Memory B cell (primary cell): ENCODE results near the gene C9orf40.

ENCODE experiments used
- ATAC-seq: fragments of 150-1000 bp; cut with Tn5 transposase; 2 replicates; pipeline ENCODE4 v1.10.0; 2021; ENCODE audit warnings: low read depth, mild to moderate bottlenecking, moderate library complexity
- DNase-seq, 2 donors: peaks; one replicate each; pipeline ENCODE4 v3.0.0; 2022; ENCODE audit warnings: low spot score in 2 of 2
- H3K27ac Mint-ChIP-seq: one replicate; pipeline ENCODE4 v1.8.0; 2022; ENCODE audit warnings: mild to moderate bottlenecking, moderate library complexity, mixed read lengths
- H3K27me3 Mint-ChIP-seq: one replicate; pipeline ENCODE4 v1.8.0; 2022; ENCODE audit warnings: mixed read lengths
- H3K36me3 Mint-ChIP-seq: one replicate; pipeline ENCODE4 v1.8.0; 2022; ENCODE audit warnings: mild to moderate bottlenecking, mixed read lengths
- H3K4me1 Mint-ChIP-seq: one replicate; pipeline ENCODE4 v1.8.0; 2022; ENCODE audit warnings: mixed read lengths
- H3K4me3 Mint-ChIP-seq: one replicate; pipeline ENCODE4 v1.8.0; 2022; ENCODE audit warnings: mild to moderate bottlenecking, moderate library complexity, mixed read lengths
- H3K9me3 Mint-ChIP-seq: one replicate; pipeline ENCODE4 v1.8.0; 2022; ENCODE audit warnings: mixed read lengths

C9orf40 gene

DNA sequence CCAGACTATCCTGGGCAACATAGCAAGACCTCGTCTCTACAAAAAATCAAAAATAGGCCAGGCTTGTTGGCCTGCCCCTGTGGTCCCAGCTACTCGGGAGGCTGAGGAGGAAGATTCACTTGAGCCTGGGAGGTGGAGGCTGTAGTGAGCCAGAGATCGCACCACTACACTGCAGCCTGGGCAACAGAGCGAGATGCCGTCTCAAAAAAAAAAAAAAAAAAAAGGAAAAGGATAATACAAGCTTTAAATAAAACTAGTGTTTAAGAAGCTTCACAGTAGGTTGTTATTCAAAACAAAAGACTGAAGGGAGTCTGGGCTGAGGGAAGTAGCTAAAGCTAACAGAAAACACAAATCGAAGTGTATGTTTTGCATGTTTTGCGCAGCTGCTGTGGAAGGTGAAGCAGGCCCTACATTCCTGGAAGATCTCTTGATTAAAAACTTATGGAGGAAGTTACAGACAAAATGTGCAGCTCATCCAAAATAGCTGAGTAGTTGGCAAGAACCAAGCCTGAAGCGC is 581 bp upstream of the C9orf40 start:
- peak overlapping the region; percentile 92 for H3K4me3 Mint-ChIP-seq
- ATAC-seq, result peak; percentile 1
- H3K9me3 Mint-ChIP-seq, result no peaks in the 10 kb centered on the region
- H3K27ac Mint-ChIP-seq, result peak overlapping the region; percentile 97
- H3K27me3 Mint-ChIP-seq, result no peaks in the 10 kb centered on the region
- H3K36me3 Mint-ChIP-seq, result no peaks in the 10 kb centered on the region
- DNase-seq, result no peak
- H3K4me1 Mint-ChIP-seq, result peaks cover 17% of the 10 kb centered on the region

DNA sequence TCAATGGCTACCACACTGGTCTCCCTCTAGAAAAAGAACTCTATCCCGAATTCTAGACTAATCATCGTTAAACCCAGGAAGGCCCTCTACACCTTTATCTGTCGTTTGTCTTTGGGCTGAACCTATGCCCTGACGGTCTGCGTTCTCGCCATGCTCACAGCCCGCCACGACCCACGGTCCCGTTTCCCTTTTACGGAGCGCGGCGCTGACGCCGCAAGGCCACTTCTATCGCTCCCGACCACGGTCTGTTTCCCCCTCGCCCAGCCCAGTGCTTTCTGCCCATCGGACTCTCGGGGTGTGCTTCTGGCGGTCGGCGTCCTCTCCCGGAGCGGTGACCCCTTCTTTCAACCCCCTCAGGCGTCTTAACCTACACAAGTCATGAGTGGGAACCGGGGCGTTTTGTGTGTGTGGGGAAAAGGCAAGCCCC is 974 bp downstream of the C9orf40 start:
- ATAC-seq, result peak; percentile 30
- Mint-ChIP-seq H3K27ac (peak overlapping the region; percentile 97), H3K4me1 (peaks cover 17% of the 10 kb centered on the region)

DNA sequence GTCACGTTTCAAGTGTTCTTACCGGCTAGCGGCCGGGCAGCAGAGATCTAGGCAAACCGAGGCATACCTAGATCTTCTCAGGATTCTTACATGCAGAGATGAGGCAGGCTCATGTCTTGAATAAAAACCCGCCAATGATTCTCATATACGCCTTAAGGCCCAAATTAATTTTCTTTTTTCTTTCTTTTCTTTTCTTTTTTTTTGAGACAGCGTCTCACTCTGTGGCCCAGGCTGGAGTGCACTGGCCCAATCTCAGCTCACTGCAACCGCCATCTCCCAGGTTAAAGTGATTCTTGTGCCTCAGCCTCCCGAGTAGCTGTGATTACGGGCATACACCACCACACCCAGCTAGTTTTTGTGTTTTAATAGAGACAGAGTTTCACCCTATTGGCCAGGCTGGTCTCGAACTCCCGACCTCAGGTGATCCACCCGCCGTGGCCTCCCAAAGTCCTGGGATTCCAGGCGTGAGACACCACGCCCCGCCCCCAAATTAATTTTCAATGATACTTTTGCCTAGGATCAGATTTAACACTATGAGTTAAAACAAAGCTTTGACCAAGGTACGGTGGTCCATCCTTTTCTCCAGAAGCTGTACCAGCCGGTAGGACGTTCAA is 1.5 kb downstream of the C9orf40 start:
- Mint-ChIP-seq H3K9me3 (no peaks in the 10 kb centered on the region), H3K27me3 (no peaks in the 10 kb centered on the region), H3K27ac (peak overlapping the region; percentile 97), H3K36me3 (peaks cover 3% of the 10 kb centered on the region), H3K4me3 (peak overlapping the region; percentile 94), H3K4me1 (peaks cover 17% of the 10 kb centered on the region)
- ATAC-seq (no peak), DNase-seq (no peak)

More for the DNA sequence above, 974 bp downstream of the C9orf40 start:
- no peaks in the 10 kb centered on the region for H3K27me3 Mint-ChIP-seq
- DNase-seq, result peak; percentile 16 to 58
- H3K4me3 Mint-ChIP-seq, result peak overlapping the region; percentile 94
- peaks cover 3% of the 10 kb centered on the region for H3K36me3 Mint-ChIP-seq
- H3K9me3 Mint-ChIP-seq, result no peaks in the 10 kb centered on the region

DNA sequence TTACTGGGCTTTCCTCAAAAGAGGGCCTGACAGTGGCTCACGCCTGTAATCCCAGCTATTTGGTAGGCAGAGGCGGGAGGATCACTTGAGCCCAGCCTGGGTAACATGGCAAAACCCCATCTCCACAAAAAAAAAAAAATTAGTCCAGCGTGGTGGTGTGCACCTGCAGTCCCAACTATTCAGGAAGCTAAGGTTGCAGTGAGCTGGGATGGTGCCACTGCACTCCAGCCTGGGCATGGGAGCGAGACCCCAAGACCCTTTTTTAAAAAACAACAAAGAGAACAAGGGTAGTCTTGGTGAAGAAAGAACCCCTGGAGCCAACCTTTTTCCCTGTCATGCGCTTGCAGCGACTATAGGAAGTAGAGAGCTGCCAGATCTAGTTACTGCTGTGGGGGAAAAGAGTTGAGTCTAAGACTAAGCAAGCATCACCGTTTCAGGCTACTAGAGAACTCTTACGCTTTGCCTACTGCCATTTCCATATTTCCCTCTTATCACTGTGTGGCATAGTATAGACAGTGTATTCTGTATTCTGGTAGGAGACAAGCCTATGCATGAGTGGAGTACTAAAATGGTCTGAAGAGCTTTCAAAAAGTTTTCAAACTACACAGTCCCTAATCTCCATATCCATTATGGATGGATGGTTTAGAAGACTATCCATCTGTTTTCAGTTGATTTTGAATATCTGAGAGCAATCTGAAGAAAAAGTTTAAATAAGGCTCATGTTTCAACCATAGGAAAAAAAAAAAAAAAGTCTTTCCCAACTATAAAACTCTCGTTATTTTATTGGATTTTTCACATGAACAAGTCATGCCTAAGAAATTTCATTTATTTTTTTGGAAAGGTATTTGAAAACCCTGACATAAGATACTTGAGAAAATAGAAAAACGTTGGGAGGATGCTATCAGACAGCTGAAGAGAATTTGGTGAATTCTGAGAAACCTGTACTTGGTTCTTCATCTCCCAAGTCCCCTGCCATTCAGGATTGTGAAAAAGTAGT is 2.6 kb downstream of the C9orf40 start:
- no peak for DNase-seq
- H3K27ac Mint-ChIP-seq, result no peak overlapping the region
- H3K4me1 Mint-ChIP-seq, result peaks cover 17% of the 10 kb centered on the region
- no peak overlapping the region for H3K4me3 Mint-ChIP-seq
- H3K9me3 Mint-ChIP-seq, result no peaks in the 10 kb centered on the region
- no peaks in the 10 kb centered on the region for H3K27me3 Mint-ChIP-seq
- no peak for ATAC-seq
- H3K36me3 Mint-ChIP-seq, result peaks cover 3% of the 10 kb centered on the region

DNA sequence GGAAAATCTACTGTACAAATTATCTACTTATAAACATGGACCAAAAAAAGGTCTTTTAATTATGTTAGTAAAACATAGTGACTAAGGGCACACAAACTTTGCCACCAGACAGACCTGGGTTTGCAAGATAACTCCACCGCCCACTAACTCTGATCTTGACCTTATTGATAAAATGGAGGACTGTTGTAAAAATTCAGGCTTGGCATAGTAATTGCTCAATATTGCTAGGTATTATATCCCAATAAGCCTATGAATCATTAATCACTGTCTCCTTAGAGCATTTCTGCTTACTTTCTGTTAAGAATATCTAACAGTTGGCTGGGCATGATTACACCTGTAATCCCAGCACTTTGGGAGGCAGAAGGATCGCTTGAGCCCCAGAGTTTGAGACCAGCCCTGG is 3.8 kb downstream of the C9orf40 start:
- H3K27me3 Mint-ChIP-seq, result no peaks in the 10 kb centered on the region
- peaks cover 17% of the 10 kb centered on the region for H3K4me1 Mint-ChIP-seq
- no peak overlapping the region for H3K4me3 Mint-ChIP-seq
- no peak overlapping the region for H3K27ac Mint-ChIP-seq
- H3K9me3 Mint-ChIP-seq, result no peaks in the 10 kb centered on the region
- peaks cover 3% of the 10 kb centered on the region for H3K36me3 Mint-ChIP-seq
- ATAC-seq (no peak), DNase-seq (no peak)

DNA sequence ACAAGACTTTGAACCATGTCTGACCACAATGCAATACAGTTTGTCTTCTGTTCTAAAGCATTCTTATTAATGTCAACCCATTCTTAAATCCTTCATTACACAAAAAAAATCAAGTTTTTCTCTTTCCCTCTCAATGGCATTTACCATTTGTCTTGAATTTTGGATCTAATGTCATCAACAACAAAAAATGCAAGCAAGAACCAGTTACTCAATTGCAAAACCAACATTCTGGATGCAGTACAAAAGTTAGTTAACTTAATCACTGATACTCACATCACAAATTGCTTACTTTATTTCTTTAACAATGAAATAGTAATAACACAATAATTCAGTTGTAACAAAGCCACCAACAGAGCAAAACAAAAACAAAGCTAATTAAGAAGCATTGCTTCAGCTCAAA is 6.0 kb downstream of the C9orf40 start:
- H3K27me3 Mint-ChIP-seq, result no peaks in the 10 kb centered on the region
- H3K4me3 Mint-ChIP-seq, result no peak overlapping the region
- H3K9me3 Mint-ChIP-seq, result no peaks in the 10 kb centered on the region
- no peak overlapping the region for H3K27ac Mint-ChIP-seq
- peaks cover 3% of the 10 kb centered on the region for H3K36me3 Mint-ChIP-seq
- peaks cover 13% of the 10 kb centered on the region for H3K4me1 Mint-ChIP-seq
- DNase-seq, result no peak
- no peak for ATAC-seq

DNA sequence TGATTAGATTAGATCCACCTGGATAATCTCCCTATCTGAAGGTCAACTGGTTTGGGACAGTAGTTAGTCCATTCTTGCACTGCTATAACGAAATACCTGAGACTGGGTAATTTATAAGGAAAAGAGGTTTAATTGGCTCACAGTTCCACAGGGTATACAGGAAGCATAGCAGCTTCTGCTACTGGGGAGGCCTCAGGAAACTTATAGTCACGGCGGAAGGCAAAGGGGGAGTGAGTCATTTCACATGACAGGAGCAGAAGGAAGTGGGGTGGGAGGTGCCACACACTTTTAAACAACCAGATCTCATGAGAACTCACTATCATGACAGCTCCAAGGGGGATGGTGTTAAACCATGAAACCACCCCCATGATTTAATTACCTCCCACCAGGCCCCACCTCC is 9.9 kb downstream of the C9orf40 start:
- no peaks in the 10 kb centered on the region for H3K27me3 Mint-ChIP-seq
- no peak for ATAC-seq
- peaks cover 4% of the 10 kb centered on the region for H3K4me1 Mint-ChIP-seq
- H3K4me3 Mint-ChIP-seq, result no peak overlapping the region
- H3K9me3 Mint-ChIP-seq, result no peaks in the 10 kb centered on the region
- DNase-seq, result no peak
- H3K27ac Mint-ChIP-seq, result no peak overlapping the region
- H3K36me3 Mint-ChIP-seq, result peaks cover under 1% of the 10 kb centered on the region

DNA sequence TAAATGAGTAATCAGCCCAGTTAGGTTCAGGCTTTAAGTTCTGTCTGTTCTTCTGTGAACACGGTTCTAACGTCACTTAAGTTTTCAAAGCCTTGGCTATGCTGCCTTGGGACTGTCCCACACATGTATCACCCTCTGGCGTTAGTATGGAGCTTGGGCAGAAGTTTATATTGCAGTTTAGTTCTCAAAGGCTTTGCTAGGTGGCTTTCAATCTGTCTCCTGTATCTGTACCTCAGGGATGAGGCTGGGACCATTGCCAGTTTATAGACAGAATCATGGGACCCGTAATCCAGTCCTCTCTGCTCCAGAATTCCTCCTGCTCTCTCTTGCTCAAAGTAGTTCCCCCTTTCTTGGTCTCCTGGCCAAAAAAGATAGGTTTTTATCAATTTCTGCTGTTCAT is 12.1 kb downstream of the C9orf40 start:
- Mint-ChIP-seq H3K27me3 (no peaks in the 10 kb centered on the region), H3K9me3 (no peaks in the 10 kb centered on the region), H3K36me3 (no peaks in the 10 kb centered on the region), H3K4me1 (peaks cover 4% of the 10 kb centered on the region), H3K27ac (no peak overlapping the region), H3K4me3 (no peak overlapping the region)
- ATAC-seq (no peak), DNase-seq (no peak)

DNA sequence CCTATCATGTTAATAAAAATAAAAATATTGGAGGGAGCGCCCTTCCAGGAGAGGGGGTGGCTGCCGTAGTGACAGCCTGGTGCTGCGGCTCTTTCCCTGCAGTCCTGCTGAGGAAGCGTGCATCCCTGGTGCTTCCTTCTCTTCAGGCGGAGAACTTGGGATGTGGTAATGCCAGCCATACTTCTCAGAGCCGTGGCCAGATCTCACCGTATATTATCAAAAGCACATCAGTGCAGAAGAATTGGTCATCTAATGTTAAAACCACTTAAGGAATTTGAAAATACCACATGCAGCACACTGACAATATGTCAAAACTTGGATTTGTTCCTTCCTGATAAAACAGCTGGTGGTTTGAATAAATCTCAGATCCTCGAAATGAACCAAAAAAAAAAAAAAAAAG is 17.7 kb downstream of the C9orf40 start:
- Mint-ChIP-seq H3K36me3 (peaks cover 2% of the 10 kb centered on the region), H3K9me3 (peaks cover 6% of the 10 kb centered on the region), H3K27me3 (peaks cover 4% of the 10 kb centered on the region), H3K27ac (no peak overlapping the region), H3K4me1 (no peaks in the 10 kb centered on the region), H3K4me3 (no peak overlapping the region)
- ATAC-seq, result no peak
- DNase-seq, result no peak

DNA sequence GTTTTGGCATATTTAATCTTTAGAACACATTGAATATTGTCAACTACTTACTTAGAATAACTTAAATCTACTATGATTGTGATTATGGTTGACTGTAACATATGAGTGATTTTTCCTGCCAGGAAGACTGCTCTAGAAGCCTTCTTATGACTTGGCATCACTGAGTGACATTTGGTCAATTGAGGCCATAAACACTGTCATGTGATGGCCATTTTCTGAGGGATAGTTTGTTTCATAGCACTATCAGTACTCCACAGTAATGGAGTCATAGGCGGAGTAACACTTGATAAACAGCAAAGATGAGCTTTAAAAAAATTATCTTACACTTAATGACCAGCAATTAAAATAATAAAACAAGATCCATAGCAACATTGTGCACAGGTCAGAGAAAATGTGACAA is 31.0 kb downstream of the C9orf40 start:
- Mint-ChIP-seq H3K36me3 (no peaks in the 10 kb centered on the region), H3K9me3 (no peaks in the 10 kb centered on the region), H3K27me3 (peaks cover 2% of the 10 kb centered on the region), H3K27ac (no peak overlapping the region), H3K4me1 (no peaks in the 10 kb centered on the region), H3K4me3 (no peak overlapping the region)
- ATAC-seq (no peak), DNase-seq (no peak)

DNA sequence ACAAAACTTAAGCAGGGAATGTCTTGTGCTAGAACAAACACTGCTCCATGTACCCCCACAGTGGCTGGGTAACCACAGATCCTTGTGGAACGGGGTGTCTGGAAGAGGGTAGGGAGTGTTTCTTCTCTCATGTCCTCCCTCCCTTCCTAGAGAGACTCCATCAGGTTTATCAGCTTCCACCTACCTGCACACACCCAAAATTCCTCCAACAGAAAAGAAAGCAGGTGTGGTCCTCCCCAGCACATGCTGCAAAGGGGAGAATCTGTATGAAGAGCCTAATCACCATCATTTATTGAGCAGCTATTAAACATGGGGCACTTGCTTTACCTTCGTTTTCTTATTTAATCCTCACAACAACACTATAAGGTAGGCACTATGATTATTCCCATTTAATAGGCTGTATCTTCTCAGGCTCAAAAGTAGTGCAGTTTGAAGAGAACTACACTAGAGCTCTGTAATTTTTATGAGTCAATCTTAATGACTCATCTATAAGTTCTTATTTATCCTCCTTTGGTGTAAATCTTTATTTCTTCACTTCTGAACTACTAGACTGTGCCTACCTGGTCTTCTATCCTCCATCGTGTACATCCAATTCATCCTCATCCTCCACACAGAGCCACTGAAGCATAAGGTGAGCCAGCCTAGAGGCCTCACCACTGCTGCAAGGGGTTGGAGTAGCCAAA is 31.6 kb downstream of the C9orf40 start:
- no peak for DNase-seq
- no peaks in the 10 kb centered on the region for H3K4me1 Mint-ChIP-seq
- no peaks in the 10 kb centered on the region for H3K36me3 Mint-ChIP-seq
- peaks cover 2% of the 10 kb centered on the region for H3K27me3 Mint-ChIP-seq
- no peak for ATAC-seq
- H3K4me3 Mint-ChIP-seq, result no peak overlapping the region
- no peak overlapping the region for H3K27ac Mint-ChIP-seq
- no peaks in the 10 kb centered on the region for H3K9me3 Mint-ChIP-seq

DNA sequence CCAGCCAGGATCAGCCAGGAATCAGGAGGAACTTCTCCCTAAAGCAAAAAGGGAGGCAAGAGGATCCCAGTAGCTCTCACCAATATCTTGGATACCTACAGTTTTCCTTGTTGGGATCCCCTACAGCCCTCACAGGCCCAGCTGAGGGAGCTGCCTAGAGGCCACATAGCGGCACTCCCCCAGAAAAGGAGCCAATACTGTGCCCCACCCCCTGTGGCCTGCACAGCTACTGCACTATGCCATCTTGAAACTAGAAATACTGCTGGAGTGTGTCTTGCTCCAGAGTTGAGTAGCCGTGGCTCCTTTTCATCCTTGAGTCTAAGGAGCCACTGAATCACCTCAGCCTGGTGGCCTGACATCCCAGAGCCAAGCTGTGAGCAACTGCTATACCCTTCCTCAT is 42.7 kb downstream of the C9orf40 start:
- ATAC-seq, result no peak

DNA sequence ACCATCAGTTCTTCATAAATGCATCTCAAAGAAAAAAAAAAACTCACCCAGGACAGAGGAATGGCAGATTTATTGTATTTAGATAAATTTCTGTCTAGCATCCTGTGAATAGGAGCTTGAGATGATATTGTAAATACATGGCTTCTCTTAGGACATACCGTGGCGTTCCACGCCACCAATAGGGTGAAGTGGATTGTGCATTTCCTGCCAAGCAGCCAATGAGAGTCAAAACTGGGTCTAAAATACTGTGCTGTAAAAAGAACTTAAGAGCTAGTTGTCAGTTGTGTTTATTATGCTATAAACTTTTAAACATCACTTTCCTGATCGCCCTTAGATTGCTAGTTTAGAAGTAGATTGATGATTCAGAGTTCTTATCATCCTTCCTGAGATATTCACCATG is 44.0 kb downstream of the C9orf40 start:
- ATAC-seq (no peak), DNase-seq (no peak)
- peaks cover 7% of the 10 kb centered on the region for H3K36me3 Mint-ChIP-seq
- H3K4me1 Mint-ChIP-seq, result no peaks in the 10 kb centered on the region
- peaks cover 14% of the 10 kb centered on the region for H3K27me3 Mint-ChIP-seq
- H3K4me3 Mint-ChIP-seq, result no peak overlapping the region
- peaks cover 3% of the 10 kb centered on the region for H3K9me3 Mint-ChIP-seq
- no peak overlapping the region for H3K27ac Mint-ChIP-seq

More for the DNA sequence above, 42.7 kb downstream of the C9orf40 start:
- Mint-ChIP-seq H3K27me3 (peaks cover 14% of the 10 kb centered on the region), H3K36me3 (peaks cover 7% of the 10 kb centered on the region), H3K27ac (no peak overlapping the region), H3K4me3 (no peak overlapping the region), H3K4me1 (no peaks in the 10 kb centered on the region), H3K9me3 (peaks cover 4% of the 10 kb centered on the region)
- DNase-seq, result no peak

DNA sequence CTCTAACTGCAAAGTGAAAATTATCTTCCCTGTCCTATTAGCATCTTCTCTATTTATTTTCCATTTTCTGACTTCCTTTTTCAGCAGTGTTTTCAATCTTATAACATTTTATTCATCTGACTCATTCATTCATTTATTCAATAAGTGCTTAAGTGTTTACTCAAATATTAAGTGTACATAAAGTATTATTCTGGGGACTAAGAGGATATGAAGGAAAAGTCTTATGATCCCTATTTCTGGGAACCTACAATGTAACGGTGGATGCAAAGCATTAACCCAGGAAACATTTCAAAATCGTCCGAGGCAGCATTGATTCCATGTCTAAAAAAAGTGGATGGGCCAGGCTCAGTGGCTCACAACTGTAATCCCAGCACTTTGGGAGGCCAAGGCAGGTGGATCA is 45.6 kb downstream of the C9orf40 start:
- ATAC-seq (no peak), DNase-seq (no peak)
- H3K4me3 Mint-ChIP-seq, result no peak overlapping the region
- no peak overlapping the region for H3K27ac Mint-ChIP-seq
- H3K9me3 Mint-ChIP-seq, result peaks cover 2% of the 10 kb centered on the region
- H3K27me3 Mint-ChIP-seq, result peaks cover 14% of the 10 kb centered on the region
- H3K4me1 Mint-ChIP-seq, result no peaks in the 10 kb centered on the region
- peaks cover 7% of the 10 kb centered on the region for H3K36me3 Mint-ChIP-seq
